T-helper 2 cell (primary cell): ENCODE data around the gene NRG2.

ENCODE experiments used
- DNase-seq, 5 experiments: peaks; one replicate each; pipeline versions ENCODE4 v3.0.0 to v3.0.0-alpha.2; 2012 to 2022

NRG2 gene

GRCh38 chr5:139831624-139832023 is 211.5 kb downstream of the NRG2 start:
- DNase-seq, result no peak

- DNase-seq, result no peak
These were observed 213.6 kb downstream of the NRG2 start for GRCh38 chr5:139829471-139829870.

GRCh38 chr5:139828207-139828895 is 214.7 kb downstream of the NRG2 start:
- DNase-seq, result no peak

GRCh38 chr5:139825690-139826089 is 217.4 kb downstream of the NRG2 start:
- no peak for DNase-seq

- no peak for DNase-seq
These were observed 219.2 kb downstream of the NRG2 start for GRCh38 chr5:139823757-139824355.

GRCh38 chr5:139822553-139823425 is 220.3 kb downstream of the NRG2 start:
- no peak for DNase-seq

GRCh38 chr5:139821806-139822552 is 221.1 kb downstream of the NRG2 start:
- DNase-seq, result no peak

GRCh38 chr5:139820606-139821005 is 222.5 kb downstream of the NRG2 start:
- DNase-seq, result no peak

- DNase-seq, result no peak
These were observed 223.0 kb downstream of the NRG2 start for GRCh38 chr5:139820130-139820529.

- DNase-seq, result no peak
These were observed 225.1 kb downstream of the NRG2 start for GRCh38 chr5:139817970-139818369.

GRCh38 chr5:139817362-139817761 is 225.7 kb downstream of the NRG2 start:
- no peak for DNase-seq

GRCh38 chr5:139816566-139816965 is 226.5 kb downstream of the NRG2 start:
- no peak for DNase-seq

GRCh38 chr5:139814704-139815280 is 228.3 kb downstream of the NRG2 start:
- no peak for DNase-seq

GRCh38 chr5:139814191-139814601 is 228.9 kb downstream of the NRG2 start:
- no peak for DNase-seq

GRCh38 chr5:139812836-139813805 is 230.0 kb downstream of the NRG2 start:
- no peak for DNase-seq

- no peak for DNase-seq
These were observed 230.8 kb downstream of the NRG2 start for GRCh38 chr5:139812323-139812722.

- DNase-seq, result no peak
These were observed 231.9 kb downstream of the NRG2 start for GRCh38 chr5:139811274-139811607.

GRCh38 chr5:139810341-139811273 is 232.5 kb downstream of the NRG2 start:
- DNase-seq, result no peak

- DNase-seq, result no peak
These were observed 233.7 kb downstream of the NRG2 start for GRCh38 chr5:139809331-139809810.
